PFSK-1 (cell line): ENCODE measurements around the gene HMX3.

Experiments used
- TAF1 ChIP-seq: IDR thresholded peaks from 2 replicates; pipeline ENCODE4 v1.6.1; 2012; ENCODE audit warnings: low read length, control low read depth, borderline replicate concordance; ENCODE audit not compliant: insufficient read depth
- TF ChIP-seq, protein P1 (sequence below), 2 experiments: IDR thresholded peaks; 2 replicates each; pipeline versions ENCODE4 v1.6.1 to v1.8.0; 2011 to 2012; ENCODE audit warnings: low read depth in 2 of 2, low read length in 2 of 2, control low read depth in 1 of 2, inconsistent platforms in 1 of 2, mild to moderate bottlenecking in 1 of 2, moderate library complexity in 1 of 2; ENCODE audit not compliant: insufficient read depth in 1 of 2

GRCh38 chr10:123141791-123142700, 6.3 kb downstream of the HMX3 start:
- TF ChIP-seq, protein P1, sequence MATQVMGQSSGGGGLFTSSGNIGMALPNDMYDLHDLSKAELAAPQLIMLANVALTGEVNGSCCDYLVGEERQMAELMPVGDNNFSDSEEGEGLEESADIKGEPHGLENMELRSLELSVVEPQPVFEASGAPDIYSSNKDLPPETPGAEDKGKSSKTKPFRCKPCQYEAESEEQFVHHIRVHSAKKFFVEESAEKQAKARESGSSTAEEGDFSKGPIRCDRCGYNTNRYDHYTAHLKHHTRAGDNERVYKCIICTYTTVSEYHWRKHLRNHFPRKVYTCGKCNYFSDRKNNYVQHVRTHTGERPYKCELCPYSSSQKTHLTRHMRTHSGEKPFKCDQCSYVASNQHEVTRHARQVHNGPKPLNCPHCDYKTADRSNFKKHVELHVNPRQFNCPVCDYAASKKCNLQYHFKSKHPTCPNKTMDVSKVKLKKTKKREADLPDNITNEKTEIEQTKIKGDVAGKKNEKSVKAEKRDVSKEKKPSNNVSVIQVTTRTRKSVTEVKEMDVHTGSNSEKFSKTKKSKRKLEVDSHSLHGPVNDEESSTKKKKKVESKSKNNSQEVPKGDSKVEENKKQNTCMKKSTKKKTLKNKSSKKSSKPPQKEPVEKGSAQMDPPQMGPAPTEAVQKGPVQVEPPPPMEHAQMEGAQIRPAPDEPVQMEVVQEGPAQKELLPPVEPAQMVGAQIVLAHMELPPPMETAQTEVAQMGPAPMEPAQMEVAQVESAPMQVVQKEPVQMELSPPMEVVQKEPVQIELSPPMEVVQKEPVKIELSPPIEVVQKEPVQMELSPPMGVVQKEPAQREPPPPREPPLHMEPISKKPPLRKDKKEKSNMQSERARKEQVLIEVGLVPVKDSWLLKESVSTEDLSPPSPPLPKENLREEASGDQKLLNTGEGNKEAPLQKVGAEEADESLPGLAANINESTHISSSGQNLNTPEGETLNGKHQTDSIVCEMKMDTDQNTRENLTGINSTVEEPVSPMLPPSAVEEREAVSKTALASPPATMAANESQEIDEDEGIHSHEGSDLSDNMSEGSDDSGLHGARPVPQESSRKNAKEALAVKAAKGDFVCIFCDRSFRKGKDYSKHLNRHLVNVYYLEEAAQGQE (IDR thresholded peaks at IDR 0.05; ENCODE audit: insufficient read depth in 1 of 2, low read depth in 2 of 2, low read length in 2 of 2), result no peak
- TF ChIP-seq TAF1, result no peak
